Measurements from ENCODE around the gene DMRTC2. TPM values are rescaled to one million over a fixed set of nuclear protein-coding genes. Genes with fewer than 3 reads are reported as not detected.

The DMRTC2 gene
- total RNA-seq, 1 donor from 2014 or later, result not detected

GRCh38 chr19:41816761-41817160 lies 28.1 kb upstream of the DMRTC2 start:
- no peaks in the 10 kb centered on the region for H3K36me3 Mint-ChIP-seq (ENCODE audit: unreplicated experiment)
- H3K9me3 Mint-ChIP-seq (ENCODE audit: unreplicated experiment), result no peaks in the 10 kb centered on the region
- H3K27ac Mint-ChIP-seq (ENCODE audit: unreplicated experiment), result no peak overlapping the region
- H3K4me1 Mint-ChIP-seq (ENCODE audit: unreplicated experiment), result no peaks in the 10 kb centered on the region
- peaks cover 8% of the 10 kb centered on the region for H3K27me3 Mint-ChIP-seq (ENCODE audit: unreplicated experiment)
- no peak overlapping the region for H3K4me3 Mint-ChIP-seq (ENCODE audit: unreplicated experiment)
- DNase-seq (ENCODE audit: extremely low spot score, unreplicated experiment), result no peak
- TF ChIP-seq CTCF (IDR thresholded peaks at IDR 0.05), result no peak

- Mint-ChIP-seq H3K27ac (ENCODE audit: unreplicated experiment) (no peak overlapping the region), H3K36me3 (ENCODE audit: unreplicated experiment) (no peaks in the 10 kb centered on the region), H3K4me3 (ENCODE audit: unreplicated experiment) (no peak overlapping the region), H3K4me1 (ENCODE audit: unreplicated experiment) (no peaks in the 10 kb centered on the region), H3K9me3 (ENCODE audit: unreplicated experiment) (no peaks in the 10 kb centered on the region), H3K27me3 (ENCODE audit: unreplicated experiment) (peaks cover 29% of the 10 kb centered on the region)
- peak; percentile 49 for TF ChIP-seq CTCF (IDR thresholded peaks at IDR 0.05)
- no peak for DNase-seq (ENCODE audit: extremely low spot score, unreplicated experiment)
These were observed 23.7 kb upstream of the DMRTC2 start for GRCh38 chr19:41821003-41821735.

GRCh38 chr19:41837981-41838708 lies 6.7 kb upstream of the DMRTC2 start:
- no peak for TF ChIP-seq CTCF (IDR thresholded peaks at IDR 0.05)
- H3K27ac Mint-ChIP-seq (ENCODE audit: unreplicated experiment), result no peak overlapping the region
- no peaks in the 10 kb centered on the region for H3K9me3 Mint-ChIP-seq (ENCODE audit: unreplicated experiment)
- H3K27me3 Mint-ChIP-seq (ENCODE audit: unreplicated experiment), result peaks cover 34% of the 10 kb centered on the region
- H3K36me3 Mint-ChIP-seq (ENCODE audit: unreplicated experiment), result no peaks in the 10 kb centered on the region
- no peak for DNase-seq (ENCODE audit: extremely low spot score, unreplicated experiment)
- no peaks in the 10 kb centered on the region for H3K4me1 Mint-ChIP-seq (ENCODE audit: unreplicated experiment)
- H3K4me3 Mint-ChIP-seq (ENCODE audit: unreplicated experiment), result no peak overlapping the region

GRCh38 chr19:41839211-41839610 lies 5.6 kb upstream of the DMRTC2 start:
- no peaks in the 10 kb centered on the region for H3K9me3 Mint-ChIP-seq (ENCODE audit: unreplicated experiment)

More at GRCh38 chr19:41839211-41839610, 5.6 kb upstream of the DMRTC2 start:
- no peak for DNase-seq (ENCODE audit: extremely low spot score, unreplicated experiment)
- Mint-ChIP-seq H3K4me3 (ENCODE audit: unreplicated experiment) (no peak overlapping the region), H3K27ac (ENCODE audit: unreplicated experiment) (no peak overlapping the region), H3K27me3 (ENCODE audit: unreplicated experiment) (peaks cover 36% of the 10 kb centered on the region), H3K4me1 (ENCODE audit: unreplicated experiment) (no peaks in the 10 kb centered on the region), H3K36me3 (ENCODE audit: unreplicated experiment) (no peaks in the 10 kb centered on the region)
- no peak for TF ChIP-seq CTCF (IDR thresholded peaks at IDR 0.05)
